HCT116 (cell line): ENCODE results near the gene PPTC7. TPM values are rescaled to one million over a fixed set of nuclear protein-coding genes. Genes with fewer than 3 reads are reported as not detected.
"Not testable (repeated sequence)": the region's sequence is repeated elsewhere in the genome, so short reads cannot be mapped to it uniquely, and the experiment has no call there.

Source experiments
- ATAC-seq: fragments of 200-7000 bp; cut with Tn5 transposase; 2 replicates; pipeline ENCODE4 v1.9.1; 2020; ENCODE audit warnings: mild to moderate bottlenecking, moderate library complexity
- BruUV-seq: library from RNA; stranded (reverse); fragments of 400-500 nt; replicated peaks from 2 replicates; lab custom pipeline; 2021; lab: Mats Ljungman, UMichigan
- CTCF ChIA-PET: fragments of 300-600 bp; sonication (Branson Sonifier 250); formaldehyde crosslinking; loops from one replicate; lab custom pipeline; 2021; ENCODE audit warnings: antibody characterized with exemption; lab: Charles Lee
- POLR2A ChIA-PET: fragments of 300-600, 350-600 bp; sonication (Branson Sonifier 250); formaldehyde crosslinking; loops from one replicate; lab custom pipeline; 2021; ENCODE audit warnings: antibody characterized with exemption; lab: Charles Lee
- RAD21 ChIA-PET, 2 experiments: fragments of 300-600 bp; sonication (Branson Sonifier 250); formaldehyde crosslinking; loops; one replicate each; lab custom pipeline; 2023; ENCODE audit warnings: low total read pairs in 2 of 2; ENCODE audit not compliant: uncharacterized antibody in 2 of 2, unreplicated experiment in 2 of 2, low non-redundant PET in 1 of 2; lab: Charles Lee
- DNase-seq: peaks from one replicate; pipeline ENCODE4 v3.0.0-alpha.2; 2010; ENCODE audit warnings: low read depth, low spot score
- H2AFZ ChIP-seq: fragments of 200-600 bp; shearing (Covaris generic), sonication (generic); 2 replicates; pipeline ENCODE4 v1.6.1; 2017; ENCODE audit warnings: low read depth, mixed run types, mixed read lengths, antibody characterized with exemption, low read length; ENCODE audit not compliant: poor library complexity, severe bottlenecking
- H3K27ac ChIP-seq: 2 replicates; pipeline ENCODE4 v1.5.1; 2012; ENCODE audit warnings: low read depth, low read length
- H3K27me3 ChIP-seq: fragments of 200-600 bp; sonication (generic); 2 replicates; pipeline ENCODE4 v1.6.1; 2016; ENCODE audit warnings: mixed run types, low read length, mixed read lengths; ENCODE audit not compliant: insufficient read depth
- H3K36me3 ChIP-seq, 2 experiments: fragments of 200-500 bp in 1 of 2; fragments of 200-600 bp in 1 of 2; sonication (Bioruptor generic) in 1 of 2; sonication (generic) in 1 of 2; 2 replicates each; pipeline versions ENCODE4 v1.5.1 to v1.6.1; 2014 to 2016; ENCODE audit warnings: low read length in 2 of 2, inconsistent platforms in 1 of 2, mixed read lengths in 1 of 2, mixed run types in 1 of 2; ENCODE audit not compliant: insufficient read depth in 2 of 2, control insufficient read depth in 1 of 2
- H3K4me1 ChIP-seq, 2 experiments: fragments of 200-600 bp in 1 of 2; sonication (generic) in 1 of 2; 2 replicates each; pipeline versions ENCODE4 v1.5.1 to v1.6.1; 2012 to 2017; ENCODE audit warnings: low read length in 2 of 2, inconsistent platforms in 1 of 2, mild to moderate bottlenecking in 1 of 2, mixed read lengths in 1 of 2, mixed run types in 1 of 2, moderate library complexity in 1 of 2; ENCODE audit not compliant: insufficient read depth in 2 of 2, control insufficient read depth in 1 of 2
- H3K4me2 ChIP-seq: fragments of 200-600 bp; sonication (generic); 2 replicates; pipeline ENCODE4 v1.6.1; 2017; ENCODE audit warnings: mixed run types, low read length, mixed read lengths
- H3K4me3 ChIP-seq, 2 experiments: fragments of 200-600 bp in 1 of 2; sonication (generic) in 1 of 2; replicated peaks in 1 of 2; 2 replicates each; pipeline ENCODE4 v1.5.1; 2011 to 2016; ENCODE audit warnings: low read length in 2 of 2, control low read depth in 1 of 2, low read depth in 1 of 2, mild to moderate bottlenecking in 1 of 2, mixed read lengths in 1 of 2, mixed run types in 1 of 2
- H3K79me2 ChIP-seq: fragments of 200-600 bp; sonication (generic); 2 replicates; pipeline ENCODE4 v1.6.1; 2017; ENCODE audit warnings: mild to moderate bottlenecking, mixed run types, low read length, moderate library complexity, mixed read lengths; ENCODE audit not compliant: insufficient read depth
- H3K9ac ChIP-seq: fragments of 200-600 bp; sonication (generic); 2 replicates; pipeline ENCODE4 v1.6.1; 2016; ENCODE audit warnings: low read length, mixed read lengths
- H3K9me2 ChIP-seq: fragments of 200-600 bp; sonication (generic), shearing (Covaris generic); 2 replicates; pipeline ENCODE4 v1.6.1; 2017; ENCODE audit warnings: mixed run types, mild to moderate bottlenecking, moderate library complexity; ENCODE audit not compliant: insufficient read depth
- H3K9me3 ChIP-seq, 2 experiments: fragments of 200-500 bp in 1 of 2; fragments of 200-600 bp in 1 of 2; sonication (Bioruptor generic) in 1 of 2; sonication (generic) in 1 of 2; 2 replicates each; pipeline ENCODE4 v1.6.1; 2014 to 2017; ENCODE audit warnings: low read length in 2 of 2, mixed read lengths in 2 of 2, inconsistent platforms in 1 of 2, low read depth in 1 of 2, mild to moderate bottlenecking in 1 of 2, mixed run types in 1 of 2, moderate library complexity in 1 of 2; ENCODE audit not compliant: control insufficient read depth in 1 of 2, insufficient read depth in 1 of 2
- H4K20me1 ChIP-seq: fragments of 200-600 bp; sonication (generic), shearing (Covaris generic); 2 replicates; pipeline ENCODE4 v1.6.1; 2017; ENCODE audit warnings: mixed run types, mild to moderate bottlenecking, moderate library complexity; ENCODE audit not compliant: insufficient read depth
- EZH2phosphoT487 ChIP-seq: fragments of 200-600 bp; IDR thresholded peaks from 2 replicates; pipeline ENCODE4 v1.6.1; 2018; ENCODE audit warnings: antibody characterized with exemption, borderline replicate concordance
- JUND ChIP-seq: IDR thresholded peaks from 2 replicates; pipeline ENCODE4 v1.6.1; 2012
- REST ChIP-seq: IDR thresholded peaks from 2 replicates; pipeline ENCODE4 v1.6.1; 2012; ENCODE audit warnings: low read depth
- ZNF274 ChIP-seq: fragments of 200-500 bp; sonication (Bioruptor generic); IDR thresholded peaks from 2 replicates; pipeline ENCODE4 v1.6.1; 2014; ENCODE audit warnings: mild to moderate bottlenecking, low read depth, low read length, inconsistent platforms
- intact Hi-C: fragments of 100-400 bp; cut with micrococcal nuclease; formaldehyde crosslinking; loops from 2 replicates; pipeline ENCODE4 v1.10.0; 2022
- total RNA-seq: library from RNA; stranded (reverse); gene quantifications from one replicate; pipeline ENCODE4 v1.2.1, GENCODE V29; 2021; ENCODE audit not compliant: unreplicated experiment
- TF ChIP-seq, protein P1 (sequence below): IDR thresholded peaks from 2 replicates; pipeline ENCODE4 v1.6.1; 2012

Gene PPTC7
- total RNA-seq, 1 experiment from 2014 or later, result 25.2 TPM

DNA sequence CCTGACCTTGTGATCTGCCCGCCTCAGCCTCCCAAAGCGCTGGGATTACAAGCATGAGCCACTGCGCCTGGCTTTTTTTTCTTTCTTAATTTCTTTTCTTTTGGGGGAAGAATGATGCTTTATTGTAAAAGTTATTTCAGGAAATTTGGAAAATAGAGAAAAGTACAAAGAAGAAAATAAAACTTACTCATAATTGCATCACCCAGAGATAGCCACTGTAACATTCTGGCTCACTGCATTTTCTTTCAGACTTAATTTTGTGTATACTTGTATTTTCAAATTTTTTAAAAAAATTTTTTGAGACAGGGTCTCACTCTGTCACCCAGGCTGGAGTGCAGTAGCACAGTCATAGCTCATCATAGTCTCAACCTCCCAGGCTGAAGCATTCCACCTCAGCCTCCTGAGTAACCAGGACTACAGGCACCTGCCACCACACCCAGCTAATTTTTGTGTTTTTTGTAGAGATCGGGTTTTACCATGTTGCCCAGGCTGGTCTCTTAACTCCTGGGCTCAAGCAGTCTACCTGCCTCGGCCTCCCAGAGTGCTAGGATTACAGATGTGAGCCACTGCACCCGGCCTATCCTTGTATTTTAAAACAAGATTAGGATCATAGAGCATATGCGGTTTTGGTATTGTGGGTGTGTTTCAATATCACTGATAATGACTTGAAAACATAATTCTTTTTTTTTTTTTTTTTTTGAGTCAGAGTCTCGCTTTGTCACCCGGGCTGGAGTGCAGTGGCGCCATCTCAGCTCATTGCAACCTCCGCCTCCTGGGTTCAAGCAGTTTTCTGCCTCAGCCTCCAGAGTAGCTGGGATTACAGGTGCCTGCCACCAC lies 62.0 kb downstream of the PPTC7 start:
- DNase-seq, H3K36me3 ChIP-seq, H2AFZ ChIP-seq, BruUV-seq, H3K4me3 ChIP-seq, CTCF ChIA-PET, H3K9me3 ChIP-seq, H4K20me1 ChIP-seq, H3K27ac ChIP-seq, H3K4me1 ChIP-seq, H3K4me2 ChIP-seq, H3K27me3 ChIP-seq, POLR2A ChIA-PET, ATAC-seq, RAD21 ChIA-PET, intact Hi-C loops, H3K79me2 ChIP-seq, H3K9me2 ChIP-seq, H3K9ac ChIP-seq: not testable (repeated sequence)

DNA sequence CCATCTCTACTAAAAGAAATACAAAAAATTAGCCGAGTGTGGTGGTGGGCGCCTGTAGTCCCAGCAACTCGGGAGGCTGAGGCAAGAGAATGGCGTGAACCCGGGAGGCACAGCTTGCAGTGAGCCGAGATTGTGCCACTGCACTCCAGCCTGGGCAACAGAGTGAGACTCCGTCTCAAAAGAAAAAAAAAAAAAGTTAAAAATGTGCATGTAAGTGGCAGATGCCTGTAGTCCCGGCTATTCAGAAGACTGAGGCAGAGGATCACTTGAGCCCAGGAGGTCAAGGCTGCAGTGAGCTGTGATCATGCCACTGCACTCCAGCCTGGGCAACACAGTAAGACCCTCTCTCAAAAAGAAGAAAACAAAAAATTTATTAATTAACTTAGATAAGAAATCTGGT lies 65.1 kb downstream of the PPTC7 start:
- intact Hi-C loops, BruUV-seq, H3K79me2 ChIP-seq, H3K27ac ChIP-seq, H3K4me2 ChIP-seq, ATAC-seq, DNase-seq, H3K9ac ChIP-seq, POLR2A ChIA-PET, H4K20me1 ChIP-seq, RAD21 ChIA-PET, H3K4me1 ChIP-seq, H3K27me3 ChIP-seq, H3K9me2 ChIP-seq, H2AFZ ChIP-seq, H3K4me3 ChIP-seq, H3K36me3 ChIP-seq, CTCF ChIA-PET, H3K9me3 ChIP-seq: not testable (repeated sequence)

DNA sequence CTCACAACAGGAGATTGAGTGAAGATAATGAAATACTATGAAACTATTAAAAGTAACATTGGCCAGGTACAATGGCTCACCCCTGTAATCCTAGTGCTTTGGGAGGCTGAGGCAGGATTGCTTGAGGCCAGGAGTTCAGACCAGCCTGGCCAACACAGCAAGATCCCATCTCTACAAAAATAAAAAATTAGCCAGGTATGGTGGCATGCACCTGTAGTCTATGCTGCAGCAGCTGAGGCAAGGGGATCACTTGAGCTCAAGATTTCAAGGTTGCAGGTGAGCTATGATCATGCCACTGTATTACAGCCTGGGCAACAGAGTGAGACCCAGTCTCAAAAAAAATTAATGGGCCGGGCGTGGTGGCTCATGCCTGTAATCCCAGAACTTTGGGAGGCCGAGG lies 66.1 kb downstream of the PPTC7 start:
- CTCF ChIA-PET, result no interaction called here
- Histone ChIP-seq H3K4me1 (peaks cover 0 to 7% of the 10 kb centered on the region in 2 experiments; a peak in 3 of 4 replicates), H3K36me3 (no peaks in the 10 kb centered on the region), H3K9me3 (no peaks in the 10 kb centered on the region), H3K27ac (no peak overlapping the region), H4K20me1 (no peaks in the 10 kb centered on the region), H3K4me3 (no peak overlapping the region), H3K4me2 (no peak overlapping the region), H3K9ac (no peak overlapping the region), H3K79me2 (no peaks in the 10 kb centered on the region), H3K27me3 (no peaks in the 10 kb centered on the region), H2AFZ (no peak overlapping the region), H3K9me2 (no peaks in the 10 kb centered on the region)
- intact Hi-C loops, result no loop called here
- POLR2A ChIA-PET, result no interaction called here
- ATAC-seq, result no peak
- BruUV-seq, result no TSS peak
- DNase-seq, result no peak
- RAD21 ChIA-PET, result no interaction called here
- TF ChIP-seq JUND (no peak), EZH2phosphoT487 (no peak), ZNF274 (no peak), REST (no peak)
- TF ChIP-seq, protein P1, sequence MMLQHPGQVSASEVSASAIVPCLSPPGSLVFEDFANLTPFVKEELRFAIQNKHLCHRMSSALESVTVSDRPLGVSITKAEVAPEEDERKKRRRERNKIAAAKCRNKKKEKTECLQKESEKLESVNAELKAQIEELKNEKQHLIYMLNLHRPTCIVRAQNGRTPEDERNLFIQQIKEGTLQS, result no peak
